ENCODE data around the gene CCDC188.

The CCDC188 gene

GRCh38 chr22:20105456-20106204, 45.2 kb downstream of the CCDC188 start:
- DNase-seq (ENCODE audit: low spot score): no peak

GRCh38 chr22:20102203-20102780, 48.6 kb downstream of the CCDC188 start:
- no peak for DNase-seq (ENCODE audit: low spot score)

DNA sequence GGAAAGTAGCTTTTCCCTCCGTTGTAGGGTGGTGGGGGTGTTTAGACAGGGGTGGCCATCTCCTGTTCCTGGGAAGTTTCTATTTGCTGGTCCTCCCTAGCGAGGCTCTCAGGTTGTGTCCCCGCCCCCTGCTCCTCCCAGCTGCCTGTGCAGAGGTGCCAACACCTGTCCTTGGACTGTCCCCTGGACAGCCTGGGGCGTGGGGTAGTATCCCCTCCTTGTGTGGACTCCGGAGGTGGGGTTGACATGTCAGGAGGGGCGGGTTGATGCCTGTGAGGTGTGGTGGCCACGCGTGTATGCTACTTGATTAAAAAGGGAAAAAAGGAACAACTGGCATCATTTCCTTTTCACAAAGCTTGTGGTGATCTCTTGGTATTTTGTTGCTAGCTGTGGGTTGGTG, 49.2 kb downstream of the CCDC188 start:
- no peak for DNase-seq (ENCODE audit: low spot score)

- no peak for DNase-seq (ENCODE audit: low spot score)
Observed at GRCh38 chr22:20099099-20099711, 51.6 kb downstream of the CCDC188 start.
